Body of pancreas (tissue), 4 donors: ENCODE data around the gene SHC1. TPM values are rescaled to one million over a fixed set of nuclear protein-coding genes. Genes with fewer than 3 reads are reported as not detected.

Source experiments
- ATAC-seq: fragments of 150-250 bp; one replicate; pipeline ENCODE4 v1.9.1; 2016
- DNase-seq, 4 donors: peaks; one replicate each; pipeline ENCODE4 v3.0.0-alpha.2; 2019
- H3K27ac ChIP-seq, 4 donors: fragments of 200-600 bp; sonication (generic); 1 replicate in 3 of 4; 2 replicates in 1 of 4; pipeline versions ENCODE4 v1.5.1 to v1.6.1; 2016 to 2019; ENCODE audit warnings: mild to moderate bottlenecking in 1 of 4, mixed read lengths in 1 of 4, moderate library complexity in 1 of 4
- H3K27me3 ChIP-seq, 2 donors: fragments of 200-600 bp; sonication (generic); one replicate each; pipeline ENCODE4 v1.6.0; 2016; ENCODE audit warnings: mild to moderate bottlenecking in 1 of 2
- H3K36me3 ChIP-seq, 2 donors: fragments of 200-600 bp; sonication (generic); replicated peaks in 1 of 2; 2 replicates each; pipeline ENCODE4 v1.5.1; 2016; ENCODE audit warnings: low read depth in 2 of 2; ENCODE audit not compliant: insufficient read depth in 1 of 2
- H3K4me1 ChIP-seq: fragments of 200-600 bp; sonication (generic); one replicate; pipeline ENCODE4 v1.6.0; 2016
- H3K4me3 ChIP-seq, 2 donors: fragments of 200-600 bp; sonication (generic); 1 replicate in 1 of 2; 2 replicates in 1 of 2; pipeline ENCODE4 v1.5.1; 2016 to 2019
- H3K9me3 ChIP-seq, 3 donors: fragments of 200-600 bp; sonication (generic); 1 replicate in 2 of 3; 2 replicates in 1 of 3; pipeline ENCODE4 v1.5.1; 2016
- POLR2A ChIP-seq, 3 donors: fragments of 450-650 bp; IDR thresholded peaks; one replicate each; pipeline ENCODE4 v1.6.1; 2016; ENCODE audit warnings: antibody characterized with exemption in 3 of 3, mild to moderate bottlenecking in 2 of 3
- WGBS, 2 donors: methylation state at CpG; one replicate each; pipeline ENCODE4 v1.1.5; 2017; 5-methylcytosine and 5-hydroxymethylcytosine counted together
- intact Hi-C: fragments of 100-400 bp; cut with DNase I; formaldehyde crosslinking; loops from one replicate; pipeline ENCODE4 v1.15.1; 2023
- total RNA-seq, 2 donors: library from RNA; depleted of rRNA; stranded (reverse); fragments of >200 nt; gene quantifications; one replicate each; pipeline ENCODE4 v1.1.0, GENCODE V29; 2016
- TF ChIP-seq, protein P1 (sequence below), 7 experiments: fragments of 450-650 bp in 4 of 7; fragments of 200-600 bp in 3 of 7; sonication (generic) in 3 of 7; IDR thresholded peaks; one replicate each; pipeline ENCODE4 v1.5.1; 2016 to 2019; ENCODE audit warnings: antibody characterized with exemption in 7 of 7

The SHC1 gene
- total RNA-seq, 2 donors from 2014 or later = 38.1 to 45.5 TPM

DNA sequence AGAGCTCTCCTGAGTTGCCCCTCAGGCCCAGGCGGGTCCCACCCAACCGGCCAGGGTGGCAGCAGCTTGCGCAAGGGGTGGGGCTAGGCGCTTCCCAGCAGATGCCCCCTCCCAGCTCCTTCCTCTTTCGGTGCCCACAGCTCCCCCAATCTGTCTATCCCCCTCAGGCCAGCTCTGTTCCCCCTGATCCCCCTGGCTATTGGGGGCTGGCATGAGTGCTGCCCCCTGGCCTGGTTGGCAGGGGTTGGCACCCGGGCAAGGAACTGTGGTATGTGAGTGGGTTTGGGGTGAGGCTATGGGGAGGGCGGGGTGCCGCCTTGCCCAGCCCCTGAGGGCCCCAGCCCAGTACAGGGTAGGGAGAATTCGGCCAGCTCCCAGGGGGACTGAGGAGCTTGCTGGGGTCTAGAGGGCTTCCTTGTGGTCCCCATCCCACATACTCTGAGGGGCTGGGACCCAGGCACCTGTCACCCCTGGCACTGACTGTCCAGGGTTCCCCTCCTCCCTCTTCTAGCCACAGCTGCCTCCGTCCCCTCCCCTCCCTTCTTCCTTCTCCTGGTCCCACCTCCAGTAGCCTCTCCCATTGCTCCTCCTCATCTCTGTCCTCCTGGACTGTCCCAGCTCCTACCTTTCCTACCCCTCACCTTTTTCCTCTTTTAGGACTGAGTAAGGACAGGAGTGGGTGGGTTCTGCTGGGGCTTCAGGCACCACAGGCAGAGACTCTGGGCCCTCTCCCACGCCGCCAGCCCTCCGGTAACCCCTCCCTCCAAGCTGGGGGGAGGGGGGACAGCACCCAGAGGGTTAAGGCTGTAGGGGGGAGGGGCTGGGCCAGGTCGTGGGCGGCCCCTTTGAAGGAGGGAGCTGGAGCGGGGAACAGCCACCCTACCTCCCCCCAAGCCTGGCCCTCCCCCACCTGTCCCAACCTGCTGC is 37.7 kb upstream of the SHC1 start:
- TF ChIP-seq POLR2A (IDR thresholded peaks at IDR 0.05) = no peak
- TF ChIP-seq, protein P1, sequence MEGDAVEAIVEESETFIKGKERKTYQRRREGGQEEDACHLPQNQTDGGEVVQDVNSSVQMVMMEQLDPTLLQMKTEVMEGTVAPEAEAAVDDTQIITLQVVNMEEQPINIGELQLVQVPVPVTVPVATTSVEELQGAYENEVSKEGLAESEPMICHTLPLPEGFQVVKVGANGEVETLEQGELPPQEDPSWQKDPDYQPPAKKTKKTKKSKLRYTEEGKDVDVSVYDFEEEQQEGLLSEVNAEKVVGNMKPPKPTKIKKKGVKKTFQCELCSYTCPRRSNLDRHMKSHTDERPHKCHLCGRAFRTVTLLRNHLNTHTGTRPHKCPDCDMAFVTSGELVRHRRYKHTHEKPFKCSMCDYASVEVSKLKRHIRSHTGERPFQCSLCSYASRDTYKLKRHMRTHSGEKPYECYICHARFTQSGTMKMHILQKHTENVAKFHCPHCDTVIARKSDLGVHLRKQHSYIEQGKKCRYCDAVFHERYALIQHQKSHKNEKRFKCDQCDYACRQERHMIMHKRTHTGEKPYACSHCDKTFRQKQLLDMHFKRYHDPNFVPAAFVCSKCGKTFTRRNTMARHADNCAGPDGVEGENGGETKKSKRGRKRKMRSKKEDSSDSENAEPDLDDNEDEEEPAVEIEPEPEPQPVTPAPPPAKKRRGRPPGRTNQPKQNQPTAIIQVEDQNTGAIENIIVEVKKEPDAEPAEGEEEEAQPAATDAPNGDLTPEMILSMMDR (IDR thresholded peaks at IDR 0.05) = no peak
- Histone ChIP-seq H3K27me3 (no peaks in the 10 kb centered on the region), H3K36me3 (no peaks in the 10 kb centered on the region), H3K4me3 (no peak overlapping the region), H3K4me1 (peaks cover 92% of the 10 kb centered on the region), H3K9me3 (no peaks in the 10 kb centered on the region), H3K27ac (peak overlapping the region; percentile 57 to 100 (median 98))
- WGBS, 2 donors = 43 to 57% methylated on average over 10 to 16 of the region's 16 CpGs
- intact Hi-C loops = no loop called here
- no peak for ATAC-seq
- DNase-seq = no peak

DNA sequence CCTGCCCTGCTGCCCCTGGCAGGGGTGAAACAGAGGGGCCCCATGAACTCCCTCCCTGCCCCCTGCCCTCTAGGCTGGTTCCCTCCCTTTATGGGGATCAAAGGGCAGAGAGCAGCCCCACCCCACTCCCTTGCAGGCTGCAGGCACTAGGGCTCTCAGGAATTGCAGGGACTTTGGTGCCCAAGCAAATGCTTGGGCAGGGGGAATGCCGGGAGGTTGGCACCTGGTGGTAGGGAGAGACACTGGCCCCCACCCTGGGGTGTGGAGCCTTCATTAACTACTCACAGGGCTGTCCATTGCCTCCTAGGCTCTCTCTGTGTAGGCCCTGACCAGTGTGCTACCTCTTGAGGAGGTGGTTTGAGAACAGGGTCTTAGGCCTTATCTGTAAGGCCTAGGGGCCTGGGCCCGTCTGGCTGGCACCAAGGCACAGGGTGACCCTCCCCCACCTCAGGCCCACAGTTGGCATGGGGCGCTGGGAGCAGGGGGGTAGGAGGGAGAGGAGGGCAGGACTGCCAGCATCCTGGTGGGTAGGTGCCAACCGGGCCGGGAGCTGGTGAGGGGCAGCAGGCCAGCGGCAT is 36.8 kb upstream of the SHC1 start:
- intact Hi-C loops = no loop called here
- TF ChIP-seq POLR2A (IDR thresholded peaks at IDR 0.05) = no peak
- TF ChIP-seq, protein P1 (IDR thresholded peaks at IDR 0.05) = no peak
- Histone ChIP-seq H3K4me3 (no peak overlapping the region), H3K36me3 (no peaks in the 10 kb centered on the region), H3K27me3 (no peaks in the 10 kb centered on the region), H3K4me1 (peaks cover 83% of the 10 kb centered on the region), H3K27ac (peak overlapping the region; percentile 57 to 100 (median 98)), H3K9me3 (no peaks in the 10 kb centered on the region)
- ATAC-seq (no peak), DNase-seq (peak; percentile 72 to 88 (median 78))
- WGBS, 2 donors = 3 to 8% methylated on average over 4 to 6 of the region's 6 CpGs

DNA sequence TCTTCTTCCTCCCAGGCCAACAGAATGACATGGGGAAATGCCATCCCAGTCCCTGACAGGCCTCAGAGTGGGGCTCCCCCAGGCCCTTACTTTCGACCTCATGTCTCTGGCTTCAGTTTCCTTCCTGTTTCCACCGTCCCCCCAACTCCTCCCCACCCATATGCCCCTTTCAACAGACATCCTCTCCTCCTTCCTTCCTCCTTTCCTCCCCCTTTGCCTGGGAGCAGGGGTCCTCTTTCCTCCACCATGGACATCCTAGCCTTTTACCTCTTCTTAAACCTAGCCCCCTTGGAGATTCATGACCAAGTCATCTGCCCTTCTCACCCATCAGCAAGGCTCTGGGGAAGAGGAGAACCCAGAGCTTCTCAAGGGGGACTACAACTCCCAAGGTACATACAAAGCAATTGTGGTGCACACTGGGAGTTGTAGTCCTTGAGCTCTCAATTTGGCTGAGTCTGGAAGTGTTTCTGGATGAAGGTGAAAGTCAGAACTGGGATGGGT is 36.1 kb upstream of the SHC1 start:
- H3K27me3 ChIP-seq = no peaks in the 10 kb centered on the region
- H3K9me3 ChIP-seq = no peaks in the 10 kb centered on the region
- H3K4me1 ChIP-seq = peaks cover 76% of the 10 kb centered on the region
- DNase-seq (peak in 1 of 4 donors; percentile 48), ATAC-seq (no peak)
- no peaks in the 10 kb centered on the region for H3K36me3 ChIP-seq
- whole genome bisulfite sequencing, 2 donors = 45 to 56% methylated on average over 2 of the region's 2 CpGs
- intact Hi-C loops = no loop called here
- H3K4me3 ChIP-seq = no peak overlapping the region
- H3K27ac ChIP-seq = peak overlapping the region; percentile 90 to 100 (median 98)
- TF ChIP-seq, protein P1 (IDR thresholded peaks at IDR 0.05) = no peak
- TF ChIP-seq POLR2A (IDR thresholded peaks at IDR 0.05) = no peak

DNA sequence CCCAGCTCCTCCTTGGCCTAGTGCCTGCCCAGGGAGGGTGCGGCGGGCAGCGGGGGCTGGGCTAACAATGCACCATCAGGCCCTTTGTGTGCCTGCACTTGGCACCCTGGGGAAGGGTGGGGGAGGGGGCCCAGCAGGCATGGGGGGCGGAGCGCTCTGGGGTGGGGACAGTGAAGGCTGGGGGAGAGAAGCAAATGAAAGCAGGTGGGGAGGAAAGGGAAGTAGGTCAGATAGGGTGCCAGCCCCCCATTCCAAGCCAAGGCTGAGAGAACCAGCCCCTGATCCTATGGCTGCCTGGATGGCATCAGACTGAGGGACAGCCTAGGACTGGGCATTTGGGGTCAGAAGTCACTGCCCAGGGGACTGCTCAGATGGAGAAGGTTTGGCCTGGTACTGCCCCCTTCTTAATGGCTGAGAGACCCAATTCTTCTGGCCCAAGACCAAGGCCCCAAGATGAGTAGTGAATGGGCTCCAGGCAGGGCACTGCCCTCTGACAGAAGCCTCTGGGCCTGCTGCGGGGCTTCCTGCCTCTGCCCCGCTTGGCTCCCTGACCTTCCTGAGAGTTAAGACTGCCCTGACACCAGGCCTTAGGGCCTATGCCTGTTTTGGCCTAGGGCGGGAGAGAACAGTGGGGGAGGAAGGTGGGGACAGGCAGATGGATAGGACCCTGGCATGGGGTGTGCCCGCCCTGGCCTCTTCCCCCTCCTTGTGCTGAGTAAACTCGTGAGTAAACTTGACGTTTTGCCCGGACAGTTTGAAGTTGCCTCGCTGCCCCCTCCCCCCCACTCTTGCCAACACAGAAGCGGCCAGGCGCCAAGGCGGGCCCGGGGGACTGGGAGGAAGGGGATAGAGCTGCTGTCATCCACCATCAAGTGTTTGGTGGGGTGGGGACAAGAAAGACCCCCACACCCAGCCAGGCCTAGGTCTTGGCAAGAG is 34.8 kb upstream of the SHC1 start:
- Histone ChIP-seq H3K4me1 (peaks cover 63% of the 10 kb centered on the region), H3K4me3 (no peak overlapping the region), H3K9me3 (no peaks in the 10 kb centered on the region), H3K27me3 (no peaks in the 10 kb centered on the region), H3K27ac (peak overlapping the region; percentile 90 to 100 (median 98)), H3K36me3 (no peaks in the 10 kb centered on the region)
- intact Hi-C loops = no loop called here
- TF ChIP-seq, protein P1 (IDR thresholded peaks at IDR 0.05) = no peak
- peak; percentile 24 to 60 (median 51) for TF ChIP-seq POLR2A (IDR thresholded peaks at IDR 0.05)
- WGBS, 2 donors = 2 to 12% methylated on average over 6 to 17 of the region's 17 CpGs
- ATAC-seq = no peak
- DNase-seq = peak; percentile 81 to 92 (median 88)
